ENCODE results near the gene OGFOD3. TPM values are rescaled to one million over a fixed set of nuclear protein-coding genes. Genes with fewer than 3 reads are reported as not detected.
A peak's percentile ranks its signal among the peaks of the same experiment; 100 is the strongest.

Gene OGFOD3
- total and polyA plus RNA-seq, 9 of the 15 experiments (the other 6 are each of a cell fraction or from before 2014, with no cell fraction given): 0.69 to 44.7 (median 18.9) TPM

DNA sequence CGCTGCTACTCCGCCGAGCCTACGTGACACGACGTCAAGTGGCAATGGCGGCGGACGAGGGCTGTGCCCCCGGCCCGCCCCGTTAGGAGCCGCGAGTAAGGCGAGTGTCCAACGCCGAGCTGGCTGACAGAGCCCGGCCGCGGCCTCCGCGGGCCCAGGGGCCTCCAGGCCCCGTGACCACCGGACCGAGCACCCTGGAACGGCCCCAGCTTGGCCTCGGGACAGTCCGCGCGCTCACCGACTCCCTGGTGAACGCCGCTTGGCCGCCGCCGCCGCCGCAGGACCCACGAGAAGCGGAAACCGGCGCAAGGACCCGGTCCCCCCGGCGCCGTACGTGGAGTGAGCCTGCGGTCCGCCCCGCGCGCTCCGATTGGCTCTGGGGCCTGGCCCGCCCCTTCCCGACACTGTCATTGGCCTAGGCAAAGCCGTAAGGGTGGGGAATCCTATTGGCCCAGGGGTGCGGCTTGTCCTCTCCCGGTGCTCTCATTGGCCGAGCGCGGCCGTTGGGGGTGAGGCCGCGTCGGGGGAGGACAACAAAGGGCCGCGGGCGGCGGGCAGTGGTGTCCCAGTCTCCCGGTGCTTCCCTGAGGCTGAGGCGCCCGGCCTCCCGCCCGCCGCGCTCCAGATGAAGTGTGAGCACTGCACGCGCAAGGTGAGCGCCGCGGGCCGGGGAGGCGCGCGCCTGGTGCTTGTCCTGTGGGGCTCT lies 39.9 kb upstream of the OGFOD3 start, which contains the start of gene NARF (continued):
- TF ChIP-seq CEBPG (CRISPR knock-in tag; IDR thresholded peaks at IDR 0.05): no peak
- no peak for TF ChIP-seq CEBPG (tag; conservative IDR thresholded peaks at IDR 0.05 in 1 of 2, IDR thresholded peaks at IDR 0.05 in 1 of 2)
- peak; percentile 85 for TF ChIP-seq CHD2 (IDR thresholded peaks at IDR 0.05; ENCODE audit: low read depth, low read length)
- TF ChIP-seq ZZZ3 (IDR thresholded peaks at IDR 0.05): no peak
- TF ChIP-seq, protein P1, sequence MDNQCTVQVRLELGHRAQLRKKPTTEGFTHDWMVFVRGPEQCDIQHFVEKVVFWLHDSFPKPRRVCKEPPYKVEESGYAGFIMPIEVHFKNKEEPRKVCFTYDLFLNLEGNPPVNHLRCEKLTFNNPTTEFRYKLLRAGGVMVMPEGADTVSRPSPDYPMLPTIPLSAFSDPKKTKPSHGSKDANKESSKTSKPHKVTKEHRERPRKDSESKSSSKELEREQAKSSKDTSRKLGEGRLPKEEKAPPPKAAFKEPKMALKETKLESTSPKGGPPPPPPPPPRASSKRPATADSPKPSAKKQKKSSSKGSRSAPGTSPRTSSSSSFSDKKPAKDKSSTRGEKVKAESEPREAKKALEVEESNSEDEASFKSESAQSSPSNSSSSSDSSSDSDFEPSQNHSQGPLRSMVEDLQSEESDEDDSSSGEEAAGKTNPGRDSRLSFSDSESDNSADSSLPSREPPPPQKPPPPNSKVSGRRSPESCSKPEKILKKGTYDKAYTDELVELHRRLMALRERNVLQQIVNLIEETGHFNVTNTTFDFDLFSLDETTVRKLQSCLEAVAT (IDR thresholded peaks at IDR 0.05): peak; percentile 48 to 83; a peak in 2 of 4 replicates
- TF ChIP-seq SNIP1 (IDR thresholded peaks at IDR 0.05; ENCODE audit: low read depth): no peak
- TF ChIP-seq TGIF2 (CRISPR knock-in tag; IDR thresholded peaks at IDR 0.05): 0 out of 2 replicates have a peak, but pooled peaks have one; percentile 75
- TF ChIP-seq, protein P2, sequence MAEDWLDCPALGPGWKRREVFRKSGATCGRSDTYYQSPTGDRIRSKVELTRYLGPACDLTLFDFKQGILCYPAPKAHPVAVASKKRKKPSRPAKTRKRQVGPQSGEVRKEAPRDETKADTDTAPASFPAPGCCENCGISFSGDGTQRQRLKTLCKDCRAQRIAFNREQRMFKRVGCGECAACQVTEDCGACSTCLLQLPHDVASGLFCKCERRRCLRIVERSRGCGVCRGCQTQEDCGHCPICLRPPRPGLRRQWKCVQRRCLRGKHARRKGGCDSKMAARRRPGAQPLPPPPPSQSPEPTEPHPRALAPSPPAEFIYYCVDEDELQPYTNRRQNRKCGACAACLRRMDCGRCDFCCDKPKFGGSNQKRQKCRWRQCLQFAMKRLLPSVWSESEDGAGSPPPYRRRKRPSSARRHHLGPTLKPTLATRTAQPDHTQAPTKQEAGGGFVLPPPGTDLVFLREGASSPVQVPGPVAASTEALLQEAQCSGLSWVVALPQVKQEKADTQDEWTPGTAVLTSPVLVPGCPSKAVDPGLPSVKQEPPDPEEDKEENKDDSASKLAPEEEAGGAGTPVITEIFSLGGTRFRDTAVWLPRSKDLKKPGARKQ (CRISPR knock-in tag; IDR thresholded peaks at IDR 0.05): no peak
- TF ChIP-seq ZNF584 (CRISPR knock-in tag; IDR thresholded peaks at IDR 0.05; ENCODE audit: low read depth): no peak
- no peak for TF ChIP-seq ZNF408 (CRISPR knock-in tag; IDR thresholded peaks at IDR 0.05; ENCODE audit: low read depth)
- peak; percentile 94 for TF ChIP-seq TBP (optimal IDR thresholded peaks at IDR 0.05; ENCODE audit: low read depth, low read length)
- TF ChIP-seq, protein P3, sequence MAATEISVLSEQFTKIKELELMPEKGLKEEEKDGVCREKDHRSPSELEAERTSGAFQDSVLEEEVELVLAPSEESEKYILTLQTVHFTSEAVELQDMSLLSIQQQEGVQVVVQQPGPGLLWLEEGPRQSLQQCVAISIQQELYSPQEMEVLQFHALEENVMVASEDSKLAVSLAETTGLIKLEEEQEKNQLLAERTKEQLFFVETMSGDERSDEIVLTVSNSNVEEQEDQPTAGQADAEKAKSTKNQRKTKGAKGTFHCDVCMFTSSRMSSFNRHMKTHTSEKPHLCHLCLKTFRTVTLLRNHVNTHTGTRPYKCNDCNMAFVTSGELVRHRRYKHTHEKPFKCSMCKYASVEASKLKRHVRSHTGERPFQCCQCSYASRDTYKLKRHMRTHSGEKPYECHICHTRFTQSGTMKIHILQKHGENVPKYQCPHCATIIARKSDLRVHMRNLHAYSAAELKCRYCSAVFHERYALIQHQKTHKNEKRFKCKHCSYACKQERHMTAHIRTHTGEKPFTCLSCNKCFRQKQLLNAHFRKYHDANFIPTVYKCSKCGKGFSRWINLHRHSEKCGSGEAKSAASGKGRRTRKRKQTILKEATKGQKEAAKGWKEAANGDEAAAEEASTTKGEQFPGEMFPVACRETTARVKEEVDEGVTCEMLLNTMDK (IDR thresholded peaks at IDR 0.05; ENCODE audit: borderline replicate concordance, insufficient read depth, low read depth, low read length, poor library complexity, severe bottlenecking): no peak
- TF ChIP-seq PRPF4 (IDR thresholded peaks at IDR 0.05; ENCODE audit: insufficient read depth, low read depth, low read length, poor library complexity, severe bottlenecking): no peak
- no peak for TF ChIP-seq MTA1 (IDR thresholded peaks at IDR 0.05; ENCODE audit: borderline replicate concordance)
- TF ChIP-seq NR3C1 (CRISPR knock-in tag; IDR thresholded peaks at IDR 0.05): no peak
- TF ChIP-seq TAF9B (IDR thresholded peaks at IDR 0.05; ENCODE audit: partially characterized antibody): peak; percentile 78
- TF ChIP-seq, protein P4, sequence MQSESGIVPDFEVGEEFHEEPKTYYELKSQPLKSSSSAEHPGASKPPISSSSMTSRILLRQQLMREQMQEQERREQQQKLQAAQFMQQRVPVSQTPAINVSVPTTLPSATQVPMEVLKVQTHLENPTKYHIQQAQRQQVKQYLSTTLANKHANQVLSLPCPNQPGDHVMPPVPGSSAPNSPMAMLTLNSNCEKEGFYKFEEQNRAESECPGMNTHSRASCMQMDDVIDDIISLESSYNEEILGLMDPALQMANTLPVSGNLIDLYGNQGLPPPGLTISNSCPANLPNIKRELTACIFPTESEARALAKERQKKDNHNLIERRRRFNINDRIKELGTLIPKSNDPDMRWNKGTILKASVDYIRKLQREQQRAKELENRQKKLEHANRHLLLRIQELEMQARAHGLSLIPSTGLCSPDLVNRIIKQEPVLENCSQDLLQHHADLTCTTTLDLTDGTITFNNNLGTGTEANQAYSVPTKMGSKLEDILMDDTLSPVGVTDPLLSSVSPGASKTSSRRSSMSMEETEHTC (IDR thresholded peaks at IDR 0.05): no peak
- TF ChIP-seq MEIS2 (IDR thresholded peaks at IDR 0.05; ENCODE audit: partially characterized antibody): peak; percentile 94
